Measurements from ENCODE around the gene ATE1.

- TF ChIP-seq CTCF (IDR thresholded peaks at IDR 0.05) = no peak
- TF ChIP-seq POLR2A (IDR thresholded peaks at IDR 0.05) = no peak
- no peak for TF ChIP-seq EP300 (IDR thresholded peaks at IDR 0.05)
- no peak for TF ChIP-seq POLR2AphosphoS5 (IDR thresholded peaks at IDR 0.05)
Measured at GRCh38 chr10:121796342-121796741, 131.5 kb downstream of the ATE1 start.

Data from stomach (tissue), 4 donors.